ENCODE measurements around the gene RANBP3. TPM values are rescaled to one million over a fixed set of nuclear protein-coding genes. Genes with fewer than 3 reads are reported as not detected.

Gene RANBP3
- total RNA-seq, 1 experiment from 2014 or later, result 62.4 TPM

GRCh38 chr19:5929179-5929578 is 48.8 kb downstream of the RANBP3 start:
- H3K27me3 ChIP-seq (ENCODE audit: insufficient read depth, low read length), result no peaks in the 10 kb centered on the region
- H4K20me1 ChIP-seq (ENCODE audit: insufficient read depth), result no peaks in the 10 kb centered on the region
- ATAC-seq (no peak), DNase-seq (ENCODE audit: low read depth, low spot score) (no peak)
- no peak overlapping the region for H3K4me3 ChIP-seq (replicated peaks in 1 of 2; ENCODE audit: low read depth in 1 of 2, low read length in 2 of 2)
- peaks cover 10% of the 10 kb centered on the region; the same call in 1 of the 2 replicates for H3K79me2 ChIP-seq (ENCODE audit: insufficient read depth, low read length)
- no peaks in the 10 kb centered on the region for H3K9me2 ChIP-seq (ENCODE audit: insufficient read depth)
- ChIA-PET RAD21 (ENCODE audit: low non-redundant PET in 1 of 2, low total read pairs in 2 of 2, uncharacterized antibody in 2 of 2, unreplicated experiment in 2 of 2) (no interaction called here), CTCF (no interaction called here), POLR2A (no interaction called here)
- no peak for TF ChIP-seq CTCF (IDR thresholded peaks at IDR 0.05 in 2 of 3, conservative IDR thresholded peaks at IDR 0.05 in 1 of 3; ENCODE audit: borderline replicate concordance in 1 of 3, insufficient read depth in 1 of 3, low read depth in 2 of 3, low read length in 2 of 3)
- TF ChIP-seq FOSL1 (IDR thresholded peaks at IDR 0.05; ENCODE audit: low read depth), result no peak
- TF ChIP-seq POLR2AphosphoS5 (IDR thresholded peaks at IDR 0.05; ENCODE audit: low read depth, low read length), result no peak
- no peak for TF ChIP-seq EGR1 (IDR thresholded peaks at IDR 0.05; ENCODE audit: low read depth)
- TF ChIP-seq JUND (IDR thresholded peaks at IDR 0.05), result no peak
- TF ChIP-seq EZH2phosphoT487 (IDR thresholded peaks at IDR 0.05; ENCODE audit: borderline replicate concordance), result no peak
- no peak for TF ChIP-seq ZFX (IDR thresholded peaks at IDR 0.05)
- no peak overlapping the region for H3K4me2 ChIP-seq (ENCODE audit: low read length)
- intact Hi-C loops (cut with micrococcal nuclease), result no loop called here
- BruUV-seq (replicated peaks), result no TSS peak
- no peak overlapping the region for H2AFZ ChIP-seq (ENCODE audit: low read depth, low read length, poor library complexity, severe bottlenecking)
- H3K9me3 ChIP-seq (ENCODE audit: control insufficient read depth in 1 of 2, insufficient read depth in 1 of 2, low read depth in 1 of 2, low read length in 2 of 2), result no peaks in the 10 kb centered on the region
- no peak overlapping the region for H3K9ac ChIP-seq (ENCODE audit: low read length)
- no peak overlapping the region for H3K27ac ChIP-seq (ENCODE audit: low read depth, low read length)
- H3K36me3 ChIP-seq (ENCODE audit: control insufficient read depth in 1 of 2, insufficient read depth in 2 of 2, low read length in 2 of 2), result peaks cover 32 to 58% of the 10 kb centered on the region in 2 experiments; a peak in 3 of 4 replicates
- no peaks in the 10 kb centered on the region for H3K4me1 ChIP-seq (ENCODE audit: control insufficient read depth in 1 of 2, insufficient read depth in 2 of 2, low read length in 2 of 2)

DNA sequence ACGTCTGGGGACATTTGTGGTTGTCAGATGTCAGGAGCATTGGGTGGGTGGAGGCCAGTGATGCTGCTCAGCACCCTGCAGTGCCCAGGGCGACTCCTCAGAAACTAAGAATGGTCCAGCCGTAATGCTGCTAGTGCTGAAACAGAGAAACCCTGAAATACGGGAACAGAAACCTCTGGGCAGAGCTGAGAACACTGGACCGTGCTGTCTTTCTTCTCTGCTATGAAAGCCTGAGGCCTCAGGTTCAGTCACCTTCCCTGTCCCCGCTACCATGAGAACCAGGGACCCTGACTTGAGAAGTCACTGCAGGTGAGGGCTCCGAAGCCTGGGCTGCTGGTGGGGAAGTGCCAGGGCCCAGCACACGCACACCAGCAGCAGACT is 50.5 kb downstream of the RANBP3 start:
- ChIA-PET RAD21 (ENCODE audit: low non-redundant PET in 1 of 2, low total read pairs in 2 of 2, uncharacterized antibody in 2 of 2, unreplicated experiment in 2 of 2) (no interaction called here), POLR2A (no interaction called here), CTCF (no interaction called here)
- DNase-seq (ENCODE audit: low read depth, low spot score) (no peak), ATAC-seq (no peak)
- Histone ChIP-seq H3K9me3 (ENCODE audit: control insufficient read depth in 1 of 2, insufficient read depth in 1 of 2, low read depth in 1 of 2, low read length in 2 of 2) (no peaks in the 10 kb centered on the region), H3K4me2 (ENCODE audit: low read length) (no peak overlapping the region), H3K9me2 (ENCODE audit: insufficient read depth) (no peaks in the 10 kb centered on the region), H2AFZ (ENCODE audit: low read depth, low read length, poor library complexity, severe bottlenecking) (no peak overlapping the region), H3K79me2 (ENCODE audit: insufficient read depth, low read length) (no peaks in the 10 kb centered on the region), H3K27ac (ENCODE audit: low read depth, low read length) (no peak overlapping the region), H3K27me3 (ENCODE audit: insufficient read depth, low read length) (no peaks in the 10 kb centered on the region), H3K9ac (ENCODE audit: low read length) (no peak overlapping the region), H3K4me1 (ENCODE audit: control insufficient read depth in 1 of 2, insufficient read depth in 2 of 2, low read length in 2 of 2) (no peaks in the 10 kb centered on the region), H3K36me3 (ENCODE audit: control insufficient read depth in 1 of 2, insufficient read depth in 2 of 2, low read length in 2 of 2) (peaks cover 32 to 63% of the 10 kb centered on the region in 2 experiments; a peak in 3 of 4 replicates), H3K4me3 (replicated peaks in 1 of 2; ENCODE audit: low read depth in 1 of 2, low read length in 2 of 2) (no peak overlapping the region), H4K20me1 (ENCODE audit: insufficient read depth) (no peaks in the 10 kb centered on the region)
- BruUV-seq (replicated peaks), result no TSS peak
- intact Hi-C loops (cut with micrococcal nuclease), result no loop called here
- no peak for TF ChIP-seq POLR2AphosphoS5 (IDR thresholded peaks at IDR 0.05; ENCODE audit: low read depth, low read length)
- TF ChIP-seq EZH2phosphoT487 (IDR thresholded peaks at IDR 0.05; ENCODE audit: borderline replicate concordance), result no peak
- TF ChIP-seq CBX3 (IDR thresholded peaks at IDR 0.05; ENCODE audit: low read depth), result no peak
- TF ChIP-seq, protein P1, sequence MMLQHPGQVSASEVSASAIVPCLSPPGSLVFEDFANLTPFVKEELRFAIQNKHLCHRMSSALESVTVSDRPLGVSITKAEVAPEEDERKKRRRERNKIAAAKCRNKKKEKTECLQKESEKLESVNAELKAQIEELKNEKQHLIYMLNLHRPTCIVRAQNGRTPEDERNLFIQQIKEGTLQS (IDR thresholded peaks at IDR 0.05), result no peak
- TF ChIP-seq ZFX (IDR thresholded peaks at IDR 0.05), result no peak
- TF ChIP-seq, protein P2, sequence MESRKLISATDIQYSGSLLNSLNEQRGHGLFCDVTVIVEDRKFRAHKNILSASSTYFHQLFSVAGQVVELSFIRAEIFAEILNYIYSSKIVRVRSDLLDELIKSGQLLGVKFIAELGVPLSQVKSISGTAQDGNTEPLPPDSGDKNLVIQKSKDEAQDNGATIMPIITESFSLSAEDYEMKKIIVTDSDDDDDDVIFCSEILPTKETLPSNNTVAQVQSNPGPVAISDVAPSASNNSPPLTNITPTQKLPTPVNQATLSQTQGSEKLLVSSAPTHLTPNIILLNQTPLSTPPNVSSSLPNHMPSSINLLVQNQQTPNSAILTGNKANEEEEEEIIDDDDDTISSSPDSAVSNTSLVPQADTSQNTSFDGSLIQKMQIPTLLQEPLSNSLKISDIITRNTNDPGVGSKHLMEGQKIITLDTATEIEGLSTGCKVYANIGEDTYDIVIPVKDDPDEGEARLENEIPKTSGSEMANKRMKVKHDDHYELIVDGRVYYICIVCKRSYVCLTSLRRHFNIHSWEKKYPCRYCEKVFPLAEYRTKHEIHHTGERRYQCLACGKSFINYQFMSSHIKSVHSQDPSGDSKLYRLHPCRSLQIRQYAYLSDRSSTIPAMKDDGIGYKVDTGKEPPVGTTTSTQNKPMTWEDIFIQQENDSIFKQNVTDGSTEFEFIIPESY (IDR thresholded peaks at IDR 0.05; ENCODE audit: extremely low read depth, insufficient replicate concordance, low read length), result no peak
- no peak for TF ChIP-seq TCF7L2 (IDR thresholded peaks at IDR 0.05; ENCODE audit: borderline replicate concordance, extremely low read depth, insufficient read depth, insufficient read length)
- TF ChIP-seq YY1 (IDR thresholded peaks at IDR 0.05; ENCODE audit: extremely low read depth, insufficient replicate concordance, low read depth, low read length), result no peak
- TF ChIP-seq ZNF274 (IDR thresholded peaks at IDR 0.05; ENCODE audit: low read depth, low read length), result no peak
- TF ChIP-seq SP1 (IDR thresholded peaks at IDR 0.05; ENCODE audit: low read depth), result no peak

All from HCT116 (cell line).